ENCODE measurements around the gene CNIH1. TPM values are rescaled to one million over a fixed set of nuclear protein-coding genes. Genes with fewer than 3 reads are reported as not detected.

Gene CNIH1
- total RNA-seq, 2 experiments from 2014 or later = 55.9 TPM

GRCh38 chr14:54392131-54392859 lies 48.9 kb downstream of the CNIH1 start:
- ATAC-seq (ENCODE audit: poor library complexity) = no peak
- H3K4me3 Mint-ChIP-seq = no peak overlapping the region
- CTCF ChIA-PET = no interaction called here

GRCh38 chr14:54387328-54387727 lies 53.8 kb downstream of the CNIH1 start:
- CTCF ChIA-PET = interaction anchor here (1.8 kb wide), 1 partner anchor 10 kb away, joined by 7 read pairs; no protein-coding TSS in a partner anchor
- DNase-seq = no peak

More at GRCh38 chr14:54392131-54392859, 48.9 kb downstream of the CNIH1 start:
- Mint-ChIP-seq H3K27ac (no peak overlapping the region), H3K9me3 (no peaks in the 10 kb centered on the region), H3K36me3 (ENCODE audit: low read depth) (no peaks in the 10 kb centered on the region), H3K4me1 (ENCODE audit: low read depth) (peaks cover 6% of the 10 kb centered on the region), H3K27me3 (peaks cover 12% of the 10 kb centered on the region)
- no peak for DNase-seq
- intact Hi-C loops (cut with DNase I, micrococcal nuclease) = loop anchor here in 1 of 2 experiments (10.0 kb wide), 1 partner anchor 113 kb away; the partner anchor contains the start of gene CGRRF1
- H3K4me1 ChIP-seq (ENCODE audit: insufficient read depth, low read length) = peaks cover 8% of the 10 kb centered on the region
- no peak overlapping the region for H3K27ac ChIP-seq (ENCODE audit: low read depth in 1 of 2, low read length in 2 of 2)
- POLR2A ChIA-PET = no interaction called here
- no peak overlapping the region for H3K4me3 ChIP-seq (ENCODE audit: low read length)
- peaks cover 0 to 11% of the 10 kb centered on the region in 2 experiments for H3K27me3 ChIP-seq (ENCODE audit: control insufficient read depth in 1 of 2, insufficient read depth in 2 of 2, low read length in 2 of 2)
- H3K9me3 ChIP-seq (ENCODE audit: control insufficient read depth in 1 of 2, insufficient read depth in 1 of 2, low read length in 2 of 2) = no peaks in the 10 kb centered on the region
- H3K36me3 ChIP-seq (ENCODE audit: insufficient read depth, low read length) = no peaks in the 10 kb centered on the region
- TF ChIP-seq CTCF (IDR thresholded peaks at IDR 0.05) = no peak

GRCh38 chr14:54385556-54385955 lies 55.6 kb downstream of the CNIH1 start:
- H3K9me3 ChIP-seq (ENCODE audit: control insufficient read depth in 1 of 2, insufficient read depth in 1 of 2, low read length in 2 of 2) = no peaks in the 10 kb centered on the region
- ATAC-seq (ENCODE audit: poor library complexity) (no peak), DNase-seq (no peak)
- no peak overlapping the region for H3K4me3 Mint-ChIP-seq
- no peak overlapping the region for H3K27ac Mint-ChIP-seq
- no peaks in the 10 kb centered on the region for H3K4me1 ChIP-seq (ENCODE audit: insufficient read depth, low read length)
- H3K27me3 ChIP-seq (ENCODE audit: control insufficient read depth in 1 of 2, insufficient read depth in 2 of 2, low read length in 2 of 2) = peaks cover 0 to 11% of the 10 kb centered on the region in 2 experiments
- TF ChIP-seq CTCF (IDR thresholded peaks at IDR 0.05) = no peak
- intact Hi-C loops (cut with DNase I, micrococcal nuclease) = no loop called here
- H3K9me3 Mint-ChIP-seq = no peaks in the 10 kb centered on the region
- POLR2A ChIA-PET = no interaction called here
- H3K27ac ChIP-seq (ENCODE audit: low read depth in 1 of 2, low read length in 2 of 2) = no peak overlapping the region
- H3K27me3 Mint-ChIP-seq = peaks cover 28% of the 10 kb centered on the region
- CTCF ChIA-PET = no interaction called here
- no peaks in the 10 kb centered on the region for H3K36me3 Mint-ChIP-seq (ENCODE audit: low read depth)
- no peaks in the 10 kb centered on the region for H3K4me1 Mint-ChIP-seq (ENCODE audit: low read depth)
- no peaks in the 10 kb centered on the region for H3K36me3 ChIP-seq (ENCODE audit: insufficient read depth, low read length)
- no peak overlapping the region for H3K4me3 ChIP-seq (ENCODE audit: low read length)

More at GRCh38 chr14:54387328-54387727, 53.8 kb downstream of the CNIH1 start:
- Histone ChIP-seq H3K27ac (ENCODE audit: low read depth in 1 of 2, low read length in 2 of 2) (no peak overlapping the region), H3K4me3 (ENCODE audit: low read length) (no peak overlapping the region), H3K4me1 (ENCODE audit: insufficient read depth, low read length) (no peaks in the 10 kb centered on the region), H3K27me3 (ENCODE audit: control insufficient read depth in 1 of 2, insufficient read depth in 2 of 2, low read length in 2 of 2) (peaks cover 0 to 11% of the 10 kb centered on the region in 2 experiments), H3K9me3 (ENCODE audit: control insufficient read depth in 1 of 2, insufficient read depth in 1 of 2, low read length in 2 of 2) (no peaks in the 10 kb centered on the region), H3K36me3 (ENCODE audit: insufficient read depth, low read length) (no peaks in the 10 kb centered on the region)
- Mint-ChIP-seq H3K27ac (no peak overlapping the region), H3K9me3 (no peaks in the 10 kb centered on the region), H3K36me3 (ENCODE audit: low read depth) (no peaks in the 10 kb centered on the region), H3K27me3 (peaks cover 28% of the 10 kb centered on the region), H3K4me1 (ENCODE audit: low read depth) (no peaks in the 10 kb centered on the region), H3K4me3 (no peak overlapping the region)
- POLR2A ChIA-PET = no interaction called here
- intact Hi-C loops (cut with DNase I, micrococcal nuclease) = no loop called here
- no peak for TF ChIP-seq CTCF (IDR thresholded peaks at IDR 0.05)
- no peak for ATAC-seq (ENCODE audit: poor library complexity)

Measured in CD4-positive, alpha-beta T cell (primary cell).